ENCODE data around the gene NDNF.

The NDNF gene

DNA sequence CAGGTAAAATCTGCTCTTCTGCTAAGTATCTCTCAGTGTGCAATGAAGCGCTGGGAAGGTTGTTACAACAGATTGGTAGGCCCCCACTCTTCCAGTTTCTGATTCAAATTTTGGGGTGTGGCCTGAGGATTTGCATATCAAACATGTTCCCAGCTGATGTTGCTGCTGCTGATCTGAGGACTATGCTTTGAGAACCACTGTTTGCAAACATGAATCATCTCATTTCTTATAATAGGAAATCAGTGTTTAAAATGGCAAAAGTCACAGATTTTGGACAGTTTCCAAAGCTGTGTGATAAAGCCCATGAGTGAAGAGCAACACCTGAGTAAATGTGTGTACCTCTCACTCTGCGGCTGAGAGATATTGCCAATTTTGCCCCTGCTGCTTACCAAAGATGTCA, 36.2 kb upstream of the NDNF start:
- DNase-seq, result peak; percentile 75
- TF ChIP-seq CTCF (IDR thresholded peaks at IDR 0.05; ENCODE audit: low read depth, low read length), result no peak
- H3K4me3 ChIP-seq (ENCODE audit: low read depth, low read length), result peak overlapping the region; percentile 32

GRCh38 chr4:121107507-121107906, 35.2 kb upstream of the NDNF start:
- Histone ChIP-seq H3K9me3 (ENCODE audit: severe bottlenecking) (no peaks in the 10 kb centered on the region), H3K27ac (peak overlapping the region; percentile 73), H3K4me3 (ENCODE audit: low read depth, low read length) (peak overlapping the region; percentile 32; the same call in 1 of the 2 replicates), H3K27me3 (ENCODE audit: insufficient read depth, low read depth, severe bottlenecking) (no peaks in the 10 kb centered on the region), H3K36me3 (no peaks in the 10 kb centered on the region)
- peak; percentile 47 for DNase-seq
- no peak for TF ChIP-seq CTCF (IDR thresholded peaks at IDR 0.05; ENCODE audit: low read depth, low read length)

More for the DNA sequence above, 36.2 kb upstream of the NDNF start:
- Histone ChIP-seq H3K27me3 (ENCODE audit: insufficient read depth, low read depth, severe bottlenecking) (no peaks in the 10 kb centered on the region), H3K27ac (peak overlapping the region; percentile 73), H3K36me3 (no peaks in the 10 kb centered on the region), H3K9me3 (ENCODE audit: severe bottlenecking) (no peaks in the 10 kb centered on the region)

DNA sequence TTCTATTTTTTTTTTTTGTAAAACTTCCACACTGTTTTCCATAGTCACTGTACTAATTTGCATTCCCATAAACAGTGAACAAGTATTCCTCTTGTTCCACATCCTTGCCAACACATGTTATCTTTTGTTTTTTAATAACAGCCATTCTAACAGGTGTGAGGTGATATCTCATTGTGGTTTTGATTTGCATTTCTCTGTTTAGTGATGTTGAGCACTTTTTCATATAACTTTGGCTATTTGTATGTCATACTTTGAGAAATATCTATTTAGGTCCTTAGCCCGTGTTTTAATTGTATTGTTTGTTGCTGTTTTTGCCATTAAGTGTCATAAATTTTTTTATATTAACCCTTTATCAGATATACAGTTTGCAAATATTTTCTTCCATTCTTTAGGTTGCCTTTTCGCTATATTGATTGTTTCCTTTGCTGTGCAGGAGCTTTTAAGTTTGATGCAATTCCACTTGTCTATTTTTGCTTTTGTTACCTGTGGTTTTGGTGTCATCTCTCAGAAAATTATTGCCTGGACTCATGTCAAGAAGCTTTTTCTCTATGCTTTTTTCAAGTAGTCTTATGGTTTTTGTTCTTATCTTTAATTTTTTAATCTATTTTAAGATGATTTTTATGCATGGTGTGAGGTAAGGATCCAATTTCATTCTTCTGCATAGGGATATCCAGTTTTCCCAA, 27.9 kb upstream of the NDNF start:
- DNase-seq, result no peak
- no peak overlapping the region for H3K4me3 ChIP-seq (ENCODE audit: low read depth, low read length)
- H3K36me3 ChIP-seq, result no peaks in the 10 kb centered on the region

DNA sequence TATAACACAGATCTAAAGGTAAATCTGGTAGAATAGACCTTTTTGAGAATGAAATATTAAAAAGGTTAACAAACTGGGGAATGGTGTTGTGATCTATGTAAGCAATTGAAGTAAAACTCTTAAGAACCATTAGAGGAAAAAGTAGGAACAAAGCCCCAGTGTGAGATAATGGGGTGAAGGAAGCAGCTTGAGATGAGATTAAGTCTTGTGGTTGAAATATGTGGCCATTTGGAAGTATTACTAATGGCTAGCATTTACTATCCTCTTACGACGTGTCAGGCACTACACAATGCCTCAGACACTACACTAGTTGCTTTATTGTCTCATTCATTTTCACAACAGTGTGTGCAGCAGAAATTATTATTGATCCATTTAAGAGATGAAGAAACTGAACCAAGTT, 25.9 kb upstream of the NDNF start:
- no peak overlapping the region for H3K4me3 ChIP-seq (ENCODE audit: low read depth, low read length)

More for the DNA sequence above, 27.9 kb upstream of the NDNF start:
- Histone ChIP-seq H3K27me3 (ENCODE audit: insufficient read depth, low read depth, severe bottlenecking) (no peaks in the 10 kb centered on the region), H3K27ac (no peak overlapping the region), H3K9me3 (ENCODE audit: severe bottlenecking) (no peaks in the 10 kb centered on the region)
- no peak for TF ChIP-seq CTCF (IDR thresholded peaks at IDR 0.05; ENCODE audit: low read depth, low read length)

DNA sequence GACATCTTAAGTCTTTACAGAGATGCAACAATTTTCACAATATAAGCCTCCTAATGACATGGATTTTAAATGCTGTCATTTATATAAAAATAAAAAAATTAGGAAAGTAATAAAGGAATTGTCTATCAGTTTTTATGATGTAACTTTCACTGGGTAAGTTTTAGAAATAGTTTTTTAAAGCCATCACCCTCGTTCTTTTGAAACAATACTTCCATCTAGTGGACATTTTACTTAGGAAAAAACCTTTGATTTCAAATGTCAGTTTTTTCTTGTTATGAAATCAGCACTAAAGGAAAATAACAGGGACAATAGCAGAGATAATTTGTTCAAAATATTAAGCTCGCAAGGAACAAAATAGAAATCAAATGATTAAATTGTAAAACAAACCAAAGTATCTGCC, 24.3 kb upstream of the NDNF start:
- no peaks in the 10 kb centered on the region for H3K27me3 ChIP-seq (ENCODE audit: insufficient read depth, low read depth, severe bottlenecking)
- H3K4me3 ChIP-seq (ENCODE audit: low read depth, low read length), result no peak overlapping the region
- no peaks in the 10 kb centered on the region for H3K9me3 ChIP-seq (ENCODE audit: severe bottlenecking)
- no peaks in the 10 kb centered on the region for H3K36me3 ChIP-seq
- 0 out of 2 replicates have a peak, but pooled peaks have one; percentile 13 for TF ChIP-seq CTCF (IDR thresholded peaks at IDR 0.05; ENCODE audit: low read depth, low read length)
- DNase-seq, result no peak
- H3K27ac ChIP-seq, result no peak overlapping the region

More for the DNA sequence above, 25.9 kb upstream of the NDNF start:
- DNase-seq, result no peak
- H3K27me3 ChIP-seq (ENCODE audit: insufficient read depth, low read depth, severe bottlenecking), result no peaks in the 10 kb centered on the region
- TF ChIP-seq CTCF (IDR thresholded peaks at IDR 0.05; ENCODE audit: low read depth, low read length), result no peak
- H3K36me3 ChIP-seq, result no peaks in the 10 kb centered on the region
- peak overlapping the region; percentile 34 for H3K27ac ChIP-seq
- H3K9me3 ChIP-seq (ENCODE audit: severe bottlenecking), result no peaks in the 10 kb centered on the region

DNA sequence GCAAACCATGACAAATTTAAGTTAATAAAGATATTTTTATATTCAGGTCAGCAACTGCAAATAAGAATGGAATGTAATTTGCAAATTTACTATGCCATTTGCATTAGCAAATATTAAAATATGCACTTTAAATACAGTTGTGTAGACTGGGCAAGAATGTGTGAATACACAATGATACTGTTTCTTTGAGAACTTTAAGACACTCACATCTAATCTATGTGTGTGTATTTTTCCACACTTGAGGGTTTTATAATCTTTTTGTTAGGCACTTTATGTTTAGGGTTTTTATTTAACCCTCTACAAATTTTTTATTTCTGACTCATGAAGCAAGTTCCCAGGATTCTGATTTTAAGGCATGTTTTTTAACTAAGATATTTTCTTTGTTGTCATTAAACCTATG, 23.9 kb upstream of the NDNF start:
- H3K36me3 ChIP-seq, result no peaks in the 10 kb centered on the region
- TF ChIP-seq CTCF (IDR thresholded peaks at IDR 0.05; ENCODE audit: low read depth, low read length), result no peak
- H3K9me3 ChIP-seq (ENCODE audit: severe bottlenecking), result no peaks in the 10 kb centered on the region
- no peak overlapping the region for H3K27ac ChIP-seq
- H3K4me3 ChIP-seq (ENCODE audit: low read depth, low read length), result no peak overlapping the region
- no peaks in the 10 kb centered on the region for H3K27me3 ChIP-seq (ENCODE audit: insufficient read depth, low read depth, severe bottlenecking)
- no peak for DNase-seq
